HL-60 (cell line): ENCODE measurements around the gene SCD.

Experiments
- GABPA ChIP-seq: IDR thresholded peaks from 2 replicates; pipeline ENCODE4 v1.6.1; 2012; ENCODE audit warnings: low read depth
- POLR2AphosphoS5 ChIP-seq: IDR thresholded peaks from 2 replicates; pipeline ENCODE4 v1.6.1; 2012; ENCODE audit warnings: low read depth
- TF ChIP-seq, protein P1 (sequence below): IDR thresholded peaks from one replicate; pipeline ENCODE4 v1.5.1; 2011; ENCODE audit warnings: low read length, control low read depth, inconsistent platforms; ENCODE audit not compliant: insufficient read depth
- TF ChIP-seq, protein P2 (sequence below): IDR thresholded peaks from 2 replicates; pipeline ENCODE4 v1.6.1; 2012; ENCODE audit warnings: low read depth; ENCODE audit not compliant: insufficient replicate concordance

- TF ChIP-seq, protein P1, sequence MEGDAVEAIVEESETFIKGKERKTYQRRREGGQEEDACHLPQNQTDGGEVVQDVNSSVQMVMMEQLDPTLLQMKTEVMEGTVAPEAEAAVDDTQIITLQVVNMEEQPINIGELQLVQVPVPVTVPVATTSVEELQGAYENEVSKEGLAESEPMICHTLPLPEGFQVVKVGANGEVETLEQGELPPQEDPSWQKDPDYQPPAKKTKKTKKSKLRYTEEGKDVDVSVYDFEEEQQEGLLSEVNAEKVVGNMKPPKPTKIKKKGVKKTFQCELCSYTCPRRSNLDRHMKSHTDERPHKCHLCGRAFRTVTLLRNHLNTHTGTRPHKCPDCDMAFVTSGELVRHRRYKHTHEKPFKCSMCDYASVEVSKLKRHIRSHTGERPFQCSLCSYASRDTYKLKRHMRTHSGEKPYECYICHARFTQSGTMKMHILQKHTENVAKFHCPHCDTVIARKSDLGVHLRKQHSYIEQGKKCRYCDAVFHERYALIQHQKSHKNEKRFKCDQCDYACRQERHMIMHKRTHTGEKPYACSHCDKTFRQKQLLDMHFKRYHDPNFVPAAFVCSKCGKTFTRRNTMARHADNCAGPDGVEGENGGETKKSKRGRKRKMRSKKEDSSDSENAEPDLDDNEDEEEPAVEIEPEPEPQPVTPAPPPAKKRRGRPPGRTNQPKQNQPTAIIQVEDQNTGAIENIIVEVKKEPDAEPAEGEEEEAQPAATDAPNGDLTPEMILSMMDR = no peak
- TF ChIP-seq POLR2AphosphoS5 = peak; percentile 63; the same call in 1 of the 2 replicates
- TF ChIP-seq, protein P2, sequence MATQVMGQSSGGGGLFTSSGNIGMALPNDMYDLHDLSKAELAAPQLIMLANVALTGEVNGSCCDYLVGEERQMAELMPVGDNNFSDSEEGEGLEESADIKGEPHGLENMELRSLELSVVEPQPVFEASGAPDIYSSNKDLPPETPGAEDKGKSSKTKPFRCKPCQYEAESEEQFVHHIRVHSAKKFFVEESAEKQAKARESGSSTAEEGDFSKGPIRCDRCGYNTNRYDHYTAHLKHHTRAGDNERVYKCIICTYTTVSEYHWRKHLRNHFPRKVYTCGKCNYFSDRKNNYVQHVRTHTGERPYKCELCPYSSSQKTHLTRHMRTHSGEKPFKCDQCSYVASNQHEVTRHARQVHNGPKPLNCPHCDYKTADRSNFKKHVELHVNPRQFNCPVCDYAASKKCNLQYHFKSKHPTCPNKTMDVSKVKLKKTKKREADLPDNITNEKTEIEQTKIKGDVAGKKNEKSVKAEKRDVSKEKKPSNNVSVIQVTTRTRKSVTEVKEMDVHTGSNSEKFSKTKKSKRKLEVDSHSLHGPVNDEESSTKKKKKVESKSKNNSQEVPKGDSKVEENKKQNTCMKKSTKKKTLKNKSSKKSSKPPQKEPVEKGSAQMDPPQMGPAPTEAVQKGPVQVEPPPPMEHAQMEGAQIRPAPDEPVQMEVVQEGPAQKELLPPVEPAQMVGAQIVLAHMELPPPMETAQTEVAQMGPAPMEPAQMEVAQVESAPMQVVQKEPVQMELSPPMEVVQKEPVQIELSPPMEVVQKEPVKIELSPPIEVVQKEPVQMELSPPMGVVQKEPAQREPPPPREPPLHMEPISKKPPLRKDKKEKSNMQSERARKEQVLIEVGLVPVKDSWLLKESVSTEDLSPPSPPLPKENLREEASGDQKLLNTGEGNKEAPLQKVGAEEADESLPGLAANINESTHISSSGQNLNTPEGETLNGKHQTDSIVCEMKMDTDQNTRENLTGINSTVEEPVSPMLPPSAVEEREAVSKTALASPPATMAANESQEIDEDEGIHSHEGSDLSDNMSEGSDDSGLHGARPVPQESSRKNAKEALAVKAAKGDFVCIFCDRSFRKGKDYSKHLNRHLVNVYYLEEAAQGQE = no peak
- TF ChIP-seq GABPA = no peak
Measured at GRCh38 chr10:100370714-100371481, 23.9 kb downstream of the SCD start.
